ENCODE data around the gene EEF2KMT.
"Not testable (repeated sequence)": the region's sequence is repeated elsewhere in the genome, so short reads cannot be mapped to it uniquely, and the experiment has no call there.

The EEF2KMT gene

DNA sequence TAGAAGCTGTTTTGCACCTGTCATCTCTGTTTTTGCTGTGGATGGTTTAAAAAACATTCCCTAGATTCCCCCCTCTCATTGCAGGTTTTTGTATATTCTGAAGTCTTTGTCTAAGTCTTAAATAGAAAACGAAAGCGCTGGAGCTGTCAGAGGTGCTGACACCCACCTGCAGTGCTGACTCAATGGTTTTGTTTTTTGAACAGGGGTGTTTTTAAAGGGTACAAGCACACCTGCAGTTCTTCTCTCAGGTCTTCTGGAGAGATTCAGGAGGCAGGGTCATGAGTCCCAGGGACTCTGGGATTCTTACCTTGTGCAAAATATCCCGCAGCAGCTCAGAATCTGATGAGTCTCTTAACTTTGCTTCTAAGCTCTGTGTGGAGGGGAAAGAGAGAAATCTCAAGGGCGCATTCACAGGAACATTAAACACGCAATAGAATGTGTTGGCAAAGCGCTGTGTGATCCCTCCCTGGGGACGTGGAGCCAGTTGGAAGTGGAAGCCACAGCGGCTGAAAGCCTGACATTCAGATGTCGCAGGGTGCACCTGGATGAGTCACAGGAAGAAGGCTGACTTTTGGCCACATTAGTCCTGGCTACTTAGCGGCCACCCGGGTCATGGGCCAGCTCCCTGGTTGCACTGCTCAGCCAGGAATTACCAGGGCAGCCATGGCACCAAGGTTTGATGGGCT is 2.3 kb downstream of the EEF2KMT start:
- DNase-seq (ENCODE audit: low read depth in 2 of 2), result not testable (repeated sequence)

- DNase-seq (ENCODE audit: low read depth in 2 of 2), result not testable (repeated sequence)
Measured at GRCh38 chr16:5093746-5094145, 3.8 kb downstream of the EEF2KMT start.

DNA sequence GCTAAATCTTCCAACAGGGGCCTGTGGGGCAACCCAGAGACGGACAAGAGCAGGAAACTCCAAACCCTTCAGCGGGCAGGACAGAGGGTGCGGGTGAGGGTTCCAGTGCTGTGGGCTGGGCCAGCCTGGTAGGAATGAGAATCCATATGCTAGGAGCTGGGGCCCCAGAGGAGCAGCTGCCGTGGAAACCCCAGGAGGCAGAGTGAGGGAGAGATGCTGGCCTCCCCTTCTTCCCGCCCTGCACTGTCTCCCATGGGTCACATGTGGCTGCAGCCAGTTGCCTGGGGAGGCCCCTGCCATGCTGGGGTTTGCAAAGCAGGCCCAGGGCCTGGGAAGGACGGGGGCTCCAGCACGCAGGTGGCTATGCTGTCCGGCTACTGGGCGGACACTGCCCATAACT is 4.5 kb downstream of the EEF2KMT start:
- DNase-seq (ENCODE audit: low read depth in 2 of 2), result not testable (repeated sequence)

DNA sequence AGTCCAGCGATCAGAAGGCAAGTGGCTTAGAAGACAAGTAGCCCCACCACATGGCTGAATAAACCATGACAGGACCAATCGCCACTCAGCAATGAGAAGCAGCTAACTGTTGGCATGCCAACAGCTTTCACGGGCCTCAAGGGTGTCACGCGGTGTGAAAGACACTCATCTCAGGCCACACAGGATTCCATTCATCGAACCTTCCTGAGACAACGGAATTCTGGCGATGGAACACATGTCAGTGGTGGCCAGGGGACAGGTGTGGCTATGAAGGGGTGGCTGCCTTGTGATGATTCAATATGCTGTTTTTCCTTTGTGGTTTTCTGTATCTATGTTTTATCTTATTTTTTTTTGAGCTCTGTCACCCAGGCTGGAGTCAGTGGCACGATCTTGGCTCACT is 7.0 kb downstream of the EEF2KMT start:
- not testable (repeated sequence) for DNase-seq (ENCODE audit: low read depth in 2 of 2)

- DNase-seq (ENCODE audit: low read depth in 2 of 2), result not testable (repeated sequence)
Measured at GRCh38 chr16:5089911-5090555, 7.6 kb downstream of the EEF2KMT start.

- DNase-seq (ENCODE audit: low read depth in 2 of 2), result not testable (repeated sequence)
Measured at GRCh38 chr16:5088936-5089335, 8.7 kb downstream of the EEF2KMT start.

DNA sequence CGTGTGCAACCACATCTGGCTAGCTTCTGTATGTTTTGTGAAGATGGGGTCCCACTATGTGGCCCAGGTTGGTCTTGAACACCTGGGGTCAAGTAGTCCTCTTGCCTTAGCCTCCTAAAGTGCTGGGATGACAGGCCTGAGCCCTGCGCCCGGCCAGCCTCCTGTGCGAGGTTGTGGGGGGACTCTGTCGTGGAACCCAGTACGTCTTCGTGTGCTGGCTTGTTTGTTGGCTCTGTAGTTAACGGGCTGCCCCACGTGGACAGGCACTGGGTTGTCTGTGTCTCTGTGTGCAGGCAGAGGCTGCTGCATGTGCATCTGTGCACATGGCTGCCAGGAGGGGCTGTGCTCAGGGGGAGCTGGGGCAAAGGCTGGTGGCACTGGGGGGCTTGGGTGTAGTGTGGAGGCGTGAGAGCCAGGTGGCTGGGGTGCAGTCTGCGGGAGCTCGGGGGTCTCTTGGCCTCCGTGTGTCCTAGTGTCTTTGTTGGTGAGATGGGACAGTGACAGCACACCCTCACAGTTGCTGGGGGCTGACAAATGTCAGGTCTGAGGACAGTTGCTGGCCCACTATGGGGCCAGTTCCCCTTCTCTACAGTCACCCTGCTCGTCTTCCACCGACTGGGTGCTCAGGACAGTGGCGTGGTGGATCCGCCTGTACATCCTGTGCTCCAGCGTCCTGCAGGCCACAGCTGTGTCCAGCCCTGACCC is 9.4 kb downstream of the EEF2KMT start:
- DNase-seq (ENCODE audit: low read depth in 2 of 2), result not testable (repeated sequence)

GRCh38 chr16:5085716-5086115 is 11.9 kb downstream of the EEF2KMT start:
- DNase-seq (ENCODE audit: low read depth in 2 of 2), result not testable (repeated sequence)

- DNase-seq (ENCODE audit: low read depth in 2 of 2), result peak; percentile 7 to 29
Measured at GRCh38 chr16:5084802-5085201, 12.8 kb downstream of the EEF2KMT start.

DNA sequence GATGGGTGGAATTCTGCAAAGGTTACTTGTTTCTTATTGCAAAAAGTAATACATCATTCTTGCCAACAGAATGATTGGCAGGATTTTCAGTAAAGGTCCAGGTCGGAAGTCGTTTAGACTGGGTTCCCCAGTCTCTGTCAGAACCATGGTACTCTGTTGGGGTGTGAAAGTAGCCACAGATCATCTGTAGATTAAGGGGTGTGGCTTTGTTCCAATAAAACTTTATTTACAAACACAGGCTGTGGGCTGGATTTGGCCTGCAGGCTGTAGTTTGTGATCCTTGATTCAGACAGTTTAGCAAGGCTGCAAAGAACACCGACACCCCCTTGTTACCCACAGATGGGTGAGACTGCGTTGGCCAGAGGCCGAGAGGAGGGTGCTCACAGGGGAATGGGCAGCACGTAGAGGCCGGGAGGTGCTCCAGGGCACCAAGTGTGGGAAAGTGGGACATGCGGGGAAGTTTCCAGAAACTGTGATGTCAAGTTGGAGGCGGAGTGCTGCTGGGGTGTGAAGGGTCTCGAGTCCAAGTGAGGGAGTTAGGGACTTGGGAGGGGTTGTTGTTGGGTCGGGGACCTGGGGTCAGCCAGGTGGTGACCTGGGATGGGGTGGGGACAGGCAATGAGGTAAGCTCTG is 13.4 kb downstream of the EEF2KMT start:
- DNase-seq (ENCODE audit: low read depth in 2 of 2), result not testable (repeated sequence)

DNA sequence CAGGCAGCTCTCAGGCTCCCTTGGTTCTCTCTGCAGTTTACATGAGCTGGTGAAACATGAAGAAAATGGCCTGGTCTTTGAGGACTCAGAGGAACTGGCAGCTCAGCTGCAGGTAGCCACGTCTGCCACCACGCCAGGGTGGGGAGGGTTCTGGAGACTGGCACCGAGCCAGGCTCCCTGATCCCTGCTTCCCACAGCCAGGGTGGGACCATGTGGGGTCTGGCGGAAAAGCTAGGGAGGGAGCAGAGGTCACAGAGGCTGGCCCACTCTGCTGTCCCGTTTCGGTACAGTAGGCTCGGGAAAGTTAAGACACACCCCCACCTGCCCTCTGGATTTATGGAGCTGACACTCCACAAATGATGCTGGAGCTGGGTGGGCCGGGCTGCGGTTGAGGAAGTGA is 13.9 kb downstream of the EEF2KMT start:
- not testable (repeated sequence) for DNase-seq (ENCODE audit: low read depth in 2 of 2)

DNA sequence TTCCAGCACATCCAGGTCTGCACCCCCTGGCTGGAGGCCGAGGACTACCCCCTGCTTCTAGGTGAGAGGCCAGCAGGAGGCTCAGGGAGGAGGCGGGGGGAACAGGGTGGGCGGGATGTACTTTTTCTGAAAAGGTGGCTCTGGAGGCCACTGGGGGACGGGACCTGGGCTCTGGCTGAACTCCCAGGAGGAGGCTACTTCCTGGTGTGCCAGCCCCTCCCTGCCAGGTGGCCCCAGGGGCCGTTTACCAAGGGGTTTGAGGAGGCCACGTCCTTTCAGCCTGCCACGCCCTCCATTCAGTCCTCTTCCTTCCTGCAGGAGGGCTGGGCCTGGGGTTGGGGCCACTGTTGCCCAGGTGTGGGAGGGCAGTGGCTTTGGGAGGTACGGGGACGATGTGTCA is 16.6 kb downstream of the EEF2KMT start:
- not testable (repeated sequence) for DNase-seq (ENCODE audit: low read depth in 2 of 2)

- DNase-seq (ENCODE audit: low read depth in 2 of 2), result not testable (repeated sequence)
Measured at GRCh38 chr16:5080461-5080860, 17.1 kb downstream of the EEF2KMT start.

- DNase-seq (ENCODE audit: low read depth in 2 of 2), result no peak
Measured at GRCh38 chr16:5078626-5079025, 19.0 kb downstream of the EEF2KMT start.

DNA sequence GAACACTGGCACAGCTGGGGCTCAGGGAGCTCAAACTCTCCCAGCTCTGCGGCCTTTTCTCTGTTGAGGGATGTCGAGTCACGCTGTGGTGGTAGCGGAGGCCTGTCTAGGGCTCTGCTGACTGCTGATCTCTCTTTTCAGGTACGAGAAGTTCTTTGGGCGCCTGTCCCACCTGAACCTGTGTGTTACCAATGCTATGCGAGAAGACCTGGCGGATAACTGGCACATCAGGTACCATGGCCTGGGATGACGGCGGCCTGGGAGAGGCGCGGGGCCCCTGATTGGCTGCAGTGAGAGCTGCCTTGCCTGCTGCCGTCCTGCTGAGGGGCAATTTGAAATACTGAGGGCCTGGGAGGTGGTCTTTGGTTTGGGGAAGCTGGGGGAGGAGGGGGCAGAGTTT is 20.3 kb downstream of the EEF2KMT start:
- no peak for DNase-seq (ENCODE audit: low read depth in 2 of 2)

GRCh38 chr16:5075637-5076036 is 22.0 kb downstream of the EEF2KMT start:
- DNase-seq (ENCODE audit: low read depth in 2 of 2), result no peak

DNA sequence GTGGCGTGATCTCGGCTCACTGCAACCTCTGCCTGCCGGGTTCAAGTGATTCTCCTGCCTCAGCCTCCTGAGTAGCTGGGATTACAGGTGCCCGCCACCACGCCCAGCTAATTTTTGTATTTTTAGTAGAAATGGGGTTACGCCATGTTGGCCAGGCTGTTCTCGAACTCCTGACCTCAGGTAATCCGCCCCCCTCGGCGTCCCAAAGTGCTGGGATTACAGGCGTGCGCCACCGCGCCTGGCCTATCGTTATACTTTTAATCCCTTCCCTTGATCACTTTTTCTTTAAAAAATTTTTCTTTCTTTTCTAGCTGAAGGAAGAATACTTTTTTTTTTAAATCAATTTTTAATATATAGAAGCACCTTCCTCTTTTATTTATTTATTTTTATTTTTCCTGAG is 23.8 kb downstream of the EEF2KMT start:
- DNase-seq (ENCODE audit: low read depth in 2 of 2), result not testable (repeated sequence)

GRCh38 chr16:5073279-5073629 is 24.3 kb downstream of the EEF2KMT start:
- no peak for DNase-seq (ENCODE audit: low read depth in 2 of 2)

GRCh38 chr16:5072334-5073278 is 25.0 kb downstream of the EEF2KMT start:
- DNase-seq (ENCODE audit: low read depth in 2 of 2), result no peak

- peak; percentile 81 to 86 for DNase-seq (ENCODE audit: low read depth in 2 of 2)
Measured at GRCh38 chr16:5071681-5072333, 25.8 kb downstream of the EEF2KMT start, which contains the start of gene ALG1. ALG1 (plus strand) TSS chr16:5071843; CDS start chr16:5071850, 7 bp downstream.

DNA sequence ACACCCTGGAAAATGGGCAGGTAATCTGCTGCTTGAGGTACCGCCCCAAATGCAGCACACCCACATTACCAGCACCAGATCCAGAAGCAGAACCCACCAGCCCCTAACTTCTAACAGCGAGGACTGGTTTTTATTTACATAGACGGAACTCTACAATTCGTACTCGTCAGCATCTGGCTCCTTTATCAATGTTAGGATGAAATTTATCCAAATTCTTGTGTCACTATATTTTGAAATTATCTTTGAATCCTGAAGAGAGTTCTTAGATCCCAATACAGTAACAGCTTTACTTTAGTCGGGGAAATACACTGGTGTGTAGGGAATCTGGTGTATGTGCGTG is 26.3 kb downstream of the EEF2KMT start:
- no peak for DNase-seq (ENCODE audit: low read depth in 2 of 2)

Measured in stimulated activated CD8-positive, alpha-beta memory T cell treated with anti-CD3 and anti-CD28 coated beads, Interleukin-2, amount 100 ng/mL, for 1 hour (primary cell).